IMR-90 (cell line): ENCODE results near the gene PRKCE. TPM values are rescaled to one million over a fixed set of nuclear protein-coding genes. Genes with fewer than 3 reads are reported as not detected.

ENCODE experiments used
- ATAC-seq: fragments of 200-7000 bp; cut with Tn5 transposase; 2 replicates; pipeline ENCODE4 v1.9.1; 2020; ENCODE audit warnings: low read depth, mild to moderate bottlenecking, moderate library complexity
- BruUV-seq: library from RNA; stranded (reverse); fragments of 400-500 nt; replicated peaks from 2 replicates; lab custom pipeline; 2021; lab: Mats Ljungman, UMichigan
- CTCF ChIA-PET: fragments of 300-600 bp; formaldehyde crosslinking; extraction: SDS; loops from one replicate; lab custom pipeline; 2021; ENCODE audit warnings: antibody characterized with exemption; lab: Yijun Ruan, JAX
- POLR2A ChIA-PET: fragments of 300-600 bp; sonication (Branson Sonifier 250); formaldehyde crosslinking; loops from one replicate; lab custom pipeline; 2022; ENCODE audit warnings: antibody characterized with exemption; ENCODE audit not compliant: unreplicated experiment; lab: Charles Lee
- DNase-seq: peaks from one replicate; pipeline ENCODE4 v3.0.0; 2013
- H2AFZ ChIP-seq: replicated peaks from 2 replicates; pipeline ENCODE3; 2013; ENCODE audit warnings: low read length, mild to moderate bottlenecking; ENCODE audit not compliant: poor library complexity
- H2AK5ac ChIP-seq: 2 replicates; pipeline ENCODE4 v1.6.1; 2013; ENCODE audit warnings: low read depth, low read length, inconsistent platforms
- H2AK9ac ChIP-seq: replicated peaks from 2 replicates; pipeline ENCODE3; 2013; ENCODE audit warnings: mild to moderate bottlenecking, low read depth, low read length, moderate library complexity; ENCODE audit not compliant: poor library complexity
- H2BK120ac ChIP-seq: 2 replicates; pipeline ENCODE4 v1.6.1; 2013; ENCODE audit warnings: low read depth, low read length, inconsistent platforms
- H2BK15ac ChIP-seq: 3 replicates; pipeline ENCODE4 v1.6.1; 2013; ENCODE audit warnings: low read depth, low read length, inconsistent platforms
- H2BK20ac ChIP-seq: 2 replicates; pipeline ENCODE4 v1.6.1; 2013; ENCODE audit warnings: low read depth, mild to moderate bottlenecking, inconsistent platforms, low read length, moderate library complexity
- H2BK5ac ChIP-seq: 2 replicates; pipeline ENCODE4 v1.6.1; 2013; ENCODE audit warnings: mild to moderate bottlenecking, low read depth, low read length, inconsistent platforms; ENCODE audit not compliant: poor library complexity, severe bottlenecking
- H3K14ac ChIP-seq: replicated peaks from 2 replicates; pipeline ENCODE4 v1.6.1; 2013; ENCODE audit warnings: low read depth, low read length, inconsistent platforms
- H3K18ac ChIP-seq: 2 replicates; pipeline ENCODE4 v1.6.1; 2013; ENCODE audit warnings: low read depth, low read length, control low read depth
- H3K23ac ChIP-seq: 2 replicates; pipeline ENCODE4 v1.6.1; 2013; ENCODE audit warnings: low read depth, low read length, inconsistent platforms
- H3K27ac ChIP-seq: 2 replicates; pipeline ENCODE4 v1.5.1; 2013; ENCODE audit warnings: mild to moderate bottlenecking, control low read depth, low read length; ENCODE audit not compliant: insufficient read depth
- H3K27me3 ChIP-seq: 2 replicates; pipeline ENCODE4 v1.6.1; 2013; ENCODE audit warnings: low read length; ENCODE audit not compliant: control insufficient read depth, insufficient read depth
- H3K36me3 ChIP-seq: 2 replicates; pipeline ENCODE4 v1.6.1; 2013; ENCODE audit warnings: low read length, mixed read lengths; ENCODE audit not compliant: control insufficient read depth, insufficient read depth
- H3K4ac ChIP-seq: 2 replicates; pipeline ENCODE4 v1.6.1; 2013; ENCODE audit warnings: low read depth, low read length, inconsistent platforms
- H3K4me1 ChIP-seq: 2 replicates; pipeline ENCODE4 v1.6.1; 2013; ENCODE audit warnings: low read length, mixed read lengths; ENCODE audit not compliant: control insufficient read depth, insufficient read depth
- H3K4me2 ChIP-seq: 2 replicates; pipeline ENCODE4 v1.6.1; 2013; ENCODE audit warnings: low read depth, mild to moderate bottlenecking, control low read depth, low read length, moderate library complexity
- H3K4me3 ChIP-seq: 2 replicates; pipeline ENCODE4 v1.5.1; 2013; ENCODE audit warnings: low read depth, mild to moderate bottlenecking, control low read depth, low read length, moderate library complexity; ENCODE audit not compliant: insufficient read depth
- H3K56ac ChIP-seq: 2 replicates; pipeline ENCODE4 v1.6.1; 2013; ENCODE audit warnings: low read length, inconsistent platforms; ENCODE audit not compliant: insufficient read depth; ENCODE audit errors: extremely low read depth
- H3K79me1 ChIP-seq, 2 experiments: 2 replicates each; pipeline ENCODE4 v1.6.1; 2013; ENCODE audit warnings: low read length in 2 of 2, inconsistent platforms in 1 of 2, low read depth in 1 of 2
- H3K9ac ChIP-seq: 2 replicates; pipeline ENCODE4 v1.6.1; 2013; ENCODE audit warnings: low read depth, low read length, control low read depth
- H3K9me1 ChIP-seq: 2 replicates; pipeline ENCODE4 v1.6.1; 2013; ENCODE audit warnings: low read length, inconsistent platforms; ENCODE audit not compliant: insufficient read depth
- H3K9me3 ChIP-seq: 2 replicates; pipeline ENCODE4 v1.6.1; 2013; ENCODE audit warnings: low read length; ENCODE audit not compliant: control insufficient read depth, insufficient read depth
- H4K20me1 ChIP-seq: 2 replicates; pipeline ENCODE4 v1.6.1; 2013; ENCODE audit warnings: low read length, inconsistent platforms; ENCODE audit not compliant: insufficient read depth
- H4K5ac ChIP-seq: 2 replicates; pipeline ENCODE4 v1.6.1; 2013; ENCODE audit warnings: mild to moderate bottlenecking, low read depth, low read length, control low read depth
- H4K8ac ChIP-seq, 2 experiments: 2 replicates each; pipeline ENCODE4 v1.6.1; 2013; ENCODE audit warnings: low read depth in 2 of 2, low read length in 2 of 2, control low read depth in 1 of 2, inconsistent platforms in 1 of 2
- H4K91ac ChIP-seq: 2 replicates; pipeline ENCODE4 v1.6.1; 2013; ENCODE audit warnings: low read depth, low read length, inconsistent platforms; ENCODE audit not compliant: insufficient read depth
- CHD1 ChIP-seq: IDR thresholded peaks from 2 replicates; pipeline ENCODE4 v1.6.1; 2012; ENCODE audit warnings: low read depth, low read length, improper control_type of control experiment
- ELK1 ChIP-seq: fragments of 150-350 bp; IDR thresholded peaks from 2 replicates; pipeline ENCODE4 v1.6.1; 2016; ENCODE audit warnings: low read depth, mild to moderate bottlenecking, low read length, moderate library complexity, borderline replicate concordance
- MAFK ChIP-seq: IDR thresholded peaks from 2 replicates; pipeline ENCODE4 v1.6.1; 2012; ENCODE audit warnings: low read depth, low read length, improper control_type of control experiment
- MAZ ChIP-seq: IDR thresholded peaks from 2 replicates; pipeline ENCODE4 v1.6.1; 2012; ENCODE audit warnings: low read depth, mild to moderate bottlenecking, low read length, improper control_type of control experiment, moderate library complexity, borderline replicate concordance
- MXI1 ChIP-seq: IDR thresholded peaks from 2 replicates; pipeline ENCODE4 v1.6.1; 2012; ENCODE audit warnings: low read depth, mild to moderate bottlenecking, low read length, moderate library complexity, borderline replicate concordance
- NFE2L2 ChIP-seq: fragments of 150-350 bp; IDR thresholded peaks from 2 replicates; pipeline ENCODE4 v1.6.1; 2016; ENCODE audit warnings: low read depth, mild to moderate bottlenecking, low read length
- POLR2A ChIP-seq: IDR thresholded peaks from 2 replicates; pipeline ENCODE4 v1.6.1; 2012; ENCODE audit warnings: mild to moderate bottlenecking, low read depth, low read length
- WGBS, 2 experiments: methylation state at CpG; one replicate each; pipeline versions ENCODE4 v1.1.5 to v1.1.7; 2013; ENCODE audit warnings: missing lambda C conversion rate in 2 of 2; ENCODE audit not compliant: insufficient read length in 1 of 2; ENCODE audit errors: extremely low coverage in 2 of 2; 5-methylcytosine and 5-hydroxymethylcytosine counted together
- dilution Hi-C: fragments of 300-500 bp; cut with HindIII; formaldehyde crosslinking; loops from one replicate; pipeline ENCODE4 v1.14.3; 2018; ENCODE audit warnings: low sequenced_read_pairs; ENCODE audit not compliant: unreplicated experiment
- in situ Hi-C: fragments of 300-500 bp; cut with MboI; formaldehyde crosslinking; loops from 3 replicates; pipeline ENCODE4 v1.14.3; 2019; ENCODE audit warnings: low sequenced_read_pairs, inconsistent platforms, mixed read lengths
- intact Hi-C: fragments of 100-400 bp; cut with micrococcal nuclease; formaldehyde crosslinking; loops from 2 replicates; pipeline ENCODE4 v1.10.0; 2022
- polyA plus RNA-seq, 3 experiments: library from polyadenylated mRNA; depleted of rRNA; stranded (reverse); fragments of >200 nt; gene quantifications; 2 replicates each; pipeline ENCODE4 v1.2.3, GENCODE V29; 2012; ENCODE audit warnings: low replicate concordance in 1 of 3
- total RNA-seq: library from RNA; depleted of rRNA; stranded (reverse); fragments of >200 nt; gene quantifications from 2 replicates; pipeline ENCODE4 v1.2.3, GENCODE V29; 2012
- TF ChIP-seq, protein P1 (sequence below): fragments of 150-350 bp; IDR thresholded peaks from 2 replicates; pipeline ENCODE4 v1.6.1; 2017; ENCODE audit warnings: mild to moderate bottlenecking, antibody characterized with exemption, low read length, low read depth
- TF ChIP-seq, protein P2 (sequence below): conservative IDR thresholded peaks from 2 replicates; pipeline ENCODE4 v1.5.1; 2012; ENCODE audit warnings: mild to moderate bottlenecking, low read depth, low read length, improper control_type of control experiment

PRKCE gene
- total and polyA plus RNA-seq, 2 of the 4 experiments (the other 2 are of a cell fraction): 8.1 to 32.4 TPM

GRCh38 chr2:45837812-45838341, 186.4 kb downstream of the PRKCE start:
- Histone ChIP-seq H3K9ac (no peak overlapping the region), H4K91ac (no peak overlapping the region), H3K27ac (no peak overlapping the region), H2AFZ (no peak overlapping the region), H4K5ac (no peak overlapping the region), H3K27me3 (no peaks in the 10 kb centered on the region), H3K56ac (no peak overlapping the region), H3K4me1 (peaks cover 4% of the 10 kb centered on the region; the same call in 1 of the 2 replicates), H3K4me2 (no peak overlapping the region), H2BK120ac (no peak overlapping the region), H3K4ac (no peak overlapping the region), H4K8ac (no peak overlapping the region), H3K23ac (no peak overlapping the region), H2BK20ac (no peak overlapping the region), H2BK5ac (no peak overlapping the region), H3K79me1 (no peaks in the 10 kb centered on the region; a peak in 1 of 4 replicates), H2BK15ac (no peak overlapping the region), H2AK9ac (no peak overlapping the region), H3K9me3 (no peaks in the 10 kb centered on the region), H3K4me3 (no peak overlapping the region), H3K9me1 (no peaks in the 10 kb centered on the region; the same call in 1 of the 2 replicates), H3K14ac (no peak overlapping the region), H3K36me3 (no peaks in the 10 kb centered on the region), H2AK5ac (no peak overlapping the region), H3K18ac (no peak overlapping the region), H4K20me1 (peaks cover 3% of the 10 kb centered on the region)
- WGBS, 2 experiments: no CpG with 5 or more reads among the region's 7 CpGs
- ATAC-seq (no peak), DNase-seq (no peak)
- TF ChIP-seq, protein P1, sequence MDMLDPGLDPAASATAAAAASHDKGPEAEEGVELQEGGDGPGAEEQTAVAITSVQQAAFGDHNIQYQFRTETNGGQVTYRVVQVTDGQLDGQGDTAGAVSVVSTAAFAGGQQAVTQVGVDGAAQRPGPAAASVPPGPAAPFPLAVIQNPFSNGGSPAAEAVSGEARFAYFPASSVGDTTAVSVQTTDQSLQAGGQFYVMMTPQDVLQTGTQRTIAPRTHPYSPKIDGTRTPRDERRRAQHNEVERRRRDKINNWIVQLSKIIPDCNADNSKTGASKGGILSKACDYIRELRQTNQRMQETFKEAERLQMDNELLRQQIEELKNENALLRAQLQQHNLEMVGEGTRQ: no peak
- TF ChIP-seq MXI1: no peak
- no peak for TF ChIP-seq CHD1
- TF ChIP-seq MAZ: no peak
- TF ChIP-seq, protein P2, sequence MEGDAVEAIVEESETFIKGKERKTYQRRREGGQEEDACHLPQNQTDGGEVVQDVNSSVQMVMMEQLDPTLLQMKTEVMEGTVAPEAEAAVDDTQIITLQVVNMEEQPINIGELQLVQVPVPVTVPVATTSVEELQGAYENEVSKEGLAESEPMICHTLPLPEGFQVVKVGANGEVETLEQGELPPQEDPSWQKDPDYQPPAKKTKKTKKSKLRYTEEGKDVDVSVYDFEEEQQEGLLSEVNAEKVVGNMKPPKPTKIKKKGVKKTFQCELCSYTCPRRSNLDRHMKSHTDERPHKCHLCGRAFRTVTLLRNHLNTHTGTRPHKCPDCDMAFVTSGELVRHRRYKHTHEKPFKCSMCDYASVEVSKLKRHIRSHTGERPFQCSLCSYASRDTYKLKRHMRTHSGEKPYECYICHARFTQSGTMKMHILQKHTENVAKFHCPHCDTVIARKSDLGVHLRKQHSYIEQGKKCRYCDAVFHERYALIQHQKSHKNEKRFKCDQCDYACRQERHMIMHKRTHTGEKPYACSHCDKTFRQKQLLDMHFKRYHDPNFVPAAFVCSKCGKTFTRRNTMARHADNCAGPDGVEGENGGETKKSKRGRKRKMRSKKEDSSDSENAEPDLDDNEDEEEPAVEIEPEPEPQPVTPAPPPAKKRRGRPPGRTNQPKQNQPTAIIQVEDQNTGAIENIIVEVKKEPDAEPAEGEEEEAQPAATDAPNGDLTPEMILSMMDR: no peak
- no peak for TF ChIP-seq NFE2L2
- no peak for TF ChIP-seq MAFK
- TF ChIP-seq POLR2A: no peak
- TF ChIP-seq ELK1: no peak
- ChIA-PET CTCF (no interaction called here), POLR2A (no interaction called here)
- intact Hi-C loops (no loop called here), dilution Hi-C loops (no loop called here), in situ Hi-C loops (no loop called here)
- BruUV-seq: no TSS peak
